Keratinocyte (primary cell): ENCODE data around the gene SHPK.

Experiments
- EZH2 ChIP-seq: IDR thresholded peaks from one replicate; pipeline ENCODE4 v1.6.1; 2012; ENCODE audit warnings: inconsistent platforms, mild to moderate bottlenecking, low read length, moderate library complexity
- TF ChIP-seq, protein P1 (sequence below), 3 experiments: IDR thresholded peaks in 1 of 3; conservative IDR thresholded peaks in 1 of 3; optimal IDR thresholded peaks in 1 of 3; 2 replicates in 2 of 3; 3 replicates in 1 of 3; pipeline versions ENCODE3 to v1.5.1; 2011; ENCODE audit warnings: low read length in 3 of 3, mild to moderate bottlenecking in 3 of 3, moderate library complexity in 2 of 3, control low read depth in 1 of 3, inconsistent platforms in 1 of 3; ENCODE audit not compliant: insufficient read depth in 2 of 3; ENCODE audit errors: extremely low read depth in 1 of 3

DNA sequence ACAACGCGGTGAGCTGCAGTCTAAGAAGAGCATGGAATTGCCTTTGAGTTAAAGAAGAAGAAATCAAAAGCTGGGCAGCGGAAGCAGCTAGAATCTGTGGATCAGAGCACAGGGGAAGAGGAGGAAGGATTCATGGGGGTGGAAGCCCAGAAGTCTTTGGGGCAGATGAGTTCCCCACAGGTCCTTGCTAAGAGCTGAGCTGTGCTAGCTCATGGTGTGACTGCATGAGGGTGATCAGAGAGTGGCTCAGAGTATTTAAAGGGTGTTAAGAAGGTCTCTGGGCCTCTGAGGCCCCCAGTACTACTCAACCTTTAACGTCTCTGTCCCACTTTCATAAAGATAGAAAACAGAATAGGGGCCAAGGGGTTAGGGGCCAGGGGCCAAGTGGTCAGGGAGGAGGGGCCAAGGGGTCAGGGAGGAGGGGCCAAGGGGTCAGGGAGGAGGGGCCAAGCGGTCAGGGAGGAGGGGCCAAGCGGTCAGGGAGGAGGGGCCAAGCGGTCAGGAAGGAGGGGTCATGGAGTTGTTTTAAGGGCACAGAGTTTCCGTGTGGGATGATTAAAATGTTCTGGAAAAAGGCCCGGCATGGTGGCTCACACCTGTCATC, 66.4 kb downstream of the SHPK start:
- TF ChIP-seq, protein P1, sequence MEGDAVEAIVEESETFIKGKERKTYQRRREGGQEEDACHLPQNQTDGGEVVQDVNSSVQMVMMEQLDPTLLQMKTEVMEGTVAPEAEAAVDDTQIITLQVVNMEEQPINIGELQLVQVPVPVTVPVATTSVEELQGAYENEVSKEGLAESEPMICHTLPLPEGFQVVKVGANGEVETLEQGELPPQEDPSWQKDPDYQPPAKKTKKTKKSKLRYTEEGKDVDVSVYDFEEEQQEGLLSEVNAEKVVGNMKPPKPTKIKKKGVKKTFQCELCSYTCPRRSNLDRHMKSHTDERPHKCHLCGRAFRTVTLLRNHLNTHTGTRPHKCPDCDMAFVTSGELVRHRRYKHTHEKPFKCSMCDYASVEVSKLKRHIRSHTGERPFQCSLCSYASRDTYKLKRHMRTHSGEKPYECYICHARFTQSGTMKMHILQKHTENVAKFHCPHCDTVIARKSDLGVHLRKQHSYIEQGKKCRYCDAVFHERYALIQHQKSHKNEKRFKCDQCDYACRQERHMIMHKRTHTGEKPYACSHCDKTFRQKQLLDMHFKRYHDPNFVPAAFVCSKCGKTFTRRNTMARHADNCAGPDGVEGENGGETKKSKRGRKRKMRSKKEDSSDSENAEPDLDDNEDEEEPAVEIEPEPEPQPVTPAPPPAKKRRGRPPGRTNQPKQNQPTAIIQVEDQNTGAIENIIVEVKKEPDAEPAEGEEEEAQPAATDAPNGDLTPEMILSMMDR (optimal IDR thresholded peaks at IDR 0.05 in 1 of 3, IDR thresholded peaks at IDR 0.05 in 1 of 3, conservative IDR thresholded peaks at IDR 0.05 in 1 of 3; ENCODE audit: extremely low read depth in 1 of 3, insufficient read depth in 2 of 3, low read length in 3 of 3) = no peak
- TF ChIP-seq EZH2 = no peak
